ENCODE results near the gene CD200.

- TF ChIP-seq SUZ12 (IDR thresholded peaks at IDR 0.05; ENCODE audit: extremely low read depth, insufficient read depth, insufficient read length) (no peak), ZNF274 (IDR thresholded peaks at IDR 0.05; ENCODE audit: low read depth, low read length) (no peak), YY1 (IDR thresholded peaks at IDR 0.05; ENCODE audit: insufficient read depth, insufficient read length) (no peak)
Observed at GRCh38 chr3:112352720-112353119, 19.8 kb downstream of the CD200 start.

All from NT2/D1 (cell line).